ENCODE results near the gene CENPX. TPM values are rescaled to one million over a fixed set of nuclear protein-coding genes. Genes with fewer than 3 reads are reported as not detected.

CENPX gene
- total RNA-seq, 1 experiment from 2014 or later: 187 TPM

- no peaks in the 10 kb centered on the region for H3K36me3 ChIP-seq (ENCODE audit: control insufficient read depth, insufficient read depth, low read length)
- intact Hi-C loops (cut with micrococcal nuclease; ENCODE audit: unreplicated experiment) (no loop called here), in situ Hi-C loops (cut with HindIII; ENCODE audit: low pct_unique_long_range_greater_than_20kb, low sequenced_read_pairs) (no loop called here)
- no peak overlapping the region for H3K27ac ChIP-seq (ENCODE audit: low read length)
- peaks cover 9% of the 10 kb centered on the region for H3K4me1 ChIP-seq (ENCODE audit: control insufficient read depth, insufficient read depth, low read length)
- DNase-seq (ENCODE audit: low read depth, low spot score) (no peak), ATAC-seq (no peak)
- TF ChIP-seq SIN3A (IDR thresholded peaks at IDR 0.05; ENCODE audit: borderline replicate concordance, insufficient read depth, low read depth, low read length) (no peak), REST (IDR thresholded peaks at IDR 0.05; ENCODE audit: insufficient read depth in 1 of 2, low read depth in 2 of 2, low read length in 1 of 2) (no peak), POLR2AphosphoS5 (IDR thresholded peaks at IDR 0.05; ENCODE audit: low read depth, low read length) (no peak), CTCF (IDR thresholded peaks at IDR 0.05) (no peak), TCF7L2 (IDR thresholded peaks at IDR 0.05; ENCODE audit: low read depth, low read length) (no peak)
- no TSS peak for BruUV-seq (replicated peaks)
- ChIA-PET CTCF (no interaction called here), POLR2A (interaction anchor here (0.5 to 0.7 kb wide), 2 partner anchors 86 to 297 kb away, joined by 3 read pairs; no protein-coding TSS in a partner anchor)
- no peak overlapping the region for H3K4me3 ChIP-seq (ENCODE audit: low read depth in 2 of 2, low read length in 2 of 2)
- no peaks in the 10 kb centered on the region for H3K27me3 ChIP-seq (ENCODE audit: control insufficient read depth, insufficient read depth, low read length)
- H3K9me3 ChIP-seq (ENCODE audit: control insufficient read depth, insufficient read depth, low read depth, low read length): no peaks in the 10 kb centered on the region
These were observed 10.4 kb downstream of the CENPX start for GRCh38 chr17:82012261-82012639.

- no peaks in the 10 kb centered on the region for H3K9me3 ChIP-seq (ENCODE audit: control insufficient read depth, insufficient read depth, low read depth, low read length)
- H3K4me3 ChIP-seq (ENCODE audit: low read depth in 2 of 2, low read length in 2 of 2): no peak overlapping the region
- H3K27me3 ChIP-seq (ENCODE audit: control insufficient read depth, insufficient read depth, low read length): no peaks in the 10 kb centered on the region
- no peaks in the 10 kb centered on the region for H3K36me3 ChIP-seq (ENCODE audit: control insufficient read depth, insufficient read depth, low read length)
- ChIA-PET POLR2A (no interaction called here), CTCF (no interaction called here)
- TF ChIP-seq TCF7L2 (IDR thresholded peaks at IDR 0.05; ENCODE audit: low read depth, low read length): no peak
- no peak for TF ChIP-seq REST (IDR thresholded peaks at IDR 0.05; ENCODE audit: insufficient read depth in 1 of 2, low read depth in 2 of 2, low read length in 1 of 2)
- no peak for TF ChIP-seq POLR2AphosphoS5 (IDR thresholded peaks at IDR 0.05; ENCODE audit: low read depth, low read length)
- TF ChIP-seq CTCF (IDR thresholded peaks at IDR 0.05): no peak
- TF ChIP-seq SIN3A (IDR thresholded peaks at IDR 0.05; ENCODE audit: borderline replicate concordance, insufficient read depth, low read depth, low read length): no peak
- peaks cover 11% of the 10 kb centered on the region for H3K4me1 ChIP-seq (ENCODE audit: control insufficient read depth, insufficient read depth, low read length)
- in situ Hi-C loops (cut with HindIII; ENCODE audit: low pct_unique_long_range_greater_than_20kb, low sequenced_read_pairs) (no loop called here), intact Hi-C loops (cut with micrococcal nuclease; ENCODE audit: unreplicated experiment) (no loop called here)
- no TSS peak for BruUV-seq (replicated peaks)
- H3K27ac ChIP-seq (ENCODE audit: low read length): no peak overlapping the region
- DNase-seq (ENCODE audit: low read depth, low spot score) (no peak), ATAC-seq (no peak)
These were observed 11.0 kb downstream of the CENPX start for GRCh38 chr17:82011617-82012187.
